ENCODE data around the gene RAP1GAP2.

The RAP1GAP2 gene

DNA sequence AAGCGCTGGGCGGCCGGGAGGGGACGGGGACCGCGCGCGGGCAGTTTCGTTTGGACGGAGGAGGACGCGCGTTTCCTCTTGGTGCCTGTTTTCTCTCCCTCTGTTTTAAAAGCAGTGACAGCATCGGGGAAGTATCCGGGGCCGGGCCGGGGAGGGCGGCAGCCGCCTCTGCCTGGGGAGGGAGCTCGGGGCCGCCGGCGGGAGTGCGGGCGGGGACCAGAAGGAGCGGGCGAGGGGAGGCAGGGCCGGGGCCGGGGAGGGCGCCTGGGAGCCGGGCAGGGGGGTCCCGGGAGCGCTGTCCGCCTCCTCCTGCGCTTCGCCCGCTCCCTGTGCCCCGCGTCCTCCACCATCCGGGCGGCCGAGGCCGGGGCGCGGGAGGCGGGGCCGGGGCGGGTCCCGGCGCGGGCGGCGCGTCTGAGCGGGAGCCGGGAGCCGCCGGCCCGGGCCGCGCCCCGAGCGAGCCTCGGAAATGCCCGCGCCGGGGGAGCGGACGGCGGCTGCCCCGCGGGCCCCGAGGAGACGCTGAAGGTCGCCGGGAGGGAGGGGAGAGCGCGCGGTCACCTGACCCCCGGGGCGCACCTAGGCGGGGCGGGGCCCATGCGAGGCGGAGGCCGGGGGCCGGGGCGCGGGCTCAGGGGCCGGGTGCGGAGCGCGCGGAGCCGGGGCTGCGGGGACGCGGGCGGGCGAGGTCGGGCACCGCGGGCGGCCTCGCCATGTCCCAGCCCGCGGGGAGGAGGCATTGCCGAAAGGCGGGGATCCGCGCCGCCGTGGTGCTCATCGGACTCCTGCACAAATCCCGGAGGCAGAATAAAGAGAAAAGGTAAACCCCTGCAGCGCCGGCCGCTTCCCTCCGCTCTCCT is 57.3 kb downstream of the RAP1GAP2 start:
- no peak for DNase-seq (ENCODE audit: low read depth in 2 of 2)

DNA sequence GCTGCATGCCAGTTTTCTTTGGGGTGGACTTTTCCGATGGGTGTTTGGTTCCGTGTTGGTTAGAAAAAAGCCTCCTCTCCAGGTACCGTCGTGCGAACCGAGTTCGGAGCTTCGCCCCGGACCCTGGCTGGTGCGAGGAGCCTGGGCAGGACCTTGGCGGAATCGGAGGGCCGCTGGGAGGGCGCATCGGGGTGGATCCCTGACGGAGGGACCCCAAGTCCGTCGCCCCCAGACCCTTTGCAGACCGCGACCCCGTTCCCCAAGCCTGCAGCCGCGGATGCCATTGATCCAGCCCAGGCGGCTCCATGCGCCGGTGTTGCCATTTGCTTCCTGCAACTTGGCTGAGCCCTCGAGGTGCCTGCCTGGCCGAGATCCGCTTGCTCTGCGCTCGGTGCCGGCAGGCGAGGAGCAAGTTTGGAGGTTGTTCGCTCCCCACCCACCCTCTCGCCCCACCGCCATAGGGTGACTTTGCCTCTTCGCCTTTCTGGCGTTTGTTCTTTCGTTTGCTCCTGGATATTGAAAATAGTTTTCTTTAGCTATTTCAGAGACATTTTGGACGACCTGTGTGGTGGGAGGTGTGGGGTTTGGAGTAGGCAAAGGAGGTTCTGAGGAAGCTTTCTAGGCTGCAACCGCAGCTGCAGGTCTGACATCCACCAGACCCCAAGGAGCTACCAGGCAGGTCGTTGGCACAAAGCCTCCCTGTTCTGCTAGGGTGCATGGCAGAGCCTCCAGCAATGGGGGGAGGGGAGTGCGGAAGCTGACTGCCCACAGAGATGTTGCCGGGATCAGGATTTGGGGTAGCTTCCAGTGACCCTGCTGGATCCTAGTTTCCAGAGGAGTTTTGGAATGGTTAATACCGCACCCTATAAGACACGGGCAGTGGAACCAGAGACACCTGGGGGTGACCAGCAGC is 58.2 kb downstream of the RAP1GAP2 start:
- DNase-seq (ENCODE audit: low read depth in 2 of 2) = no peak

DNA sequence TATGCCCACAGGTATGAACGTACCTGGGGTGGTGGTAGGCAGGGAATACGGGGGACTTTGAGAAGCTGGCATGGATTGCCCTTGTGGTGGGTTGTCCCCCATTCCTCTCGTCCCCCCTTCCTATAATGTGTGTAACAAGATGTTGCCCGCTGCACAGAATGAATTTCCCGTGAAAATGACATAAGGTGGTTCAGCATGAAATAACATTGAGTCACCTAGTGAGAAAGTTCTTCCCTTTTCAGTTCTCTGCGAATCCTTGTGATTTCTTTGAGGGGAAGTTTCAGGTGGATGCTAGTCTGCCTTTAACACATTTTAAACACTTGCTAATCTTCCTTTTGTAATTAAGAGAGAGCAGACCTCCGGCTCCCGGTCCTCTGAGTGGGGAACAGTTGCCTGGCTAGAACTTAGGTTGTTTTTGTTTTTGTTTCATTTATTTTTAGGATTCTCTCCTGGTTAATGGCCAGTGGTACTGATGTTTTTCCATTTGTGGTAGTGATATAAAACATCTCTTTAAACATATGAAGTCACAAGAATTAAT is 58.9 kb downstream of the RAP1GAP2 start:
- DNase-seq (ENCODE audit: low read depth in 2 of 2) = no peak

- DNase-seq (ENCODE audit: low read depth in 2 of 2) = no peak
Observed at GRCh38 chr17:2856727-2857126, 60.5 kb downstream of the RAP1GAP2 start.

GRCh38 chr17:2860045-2860444 is 63.8 kb downstream of the RAP1GAP2 start:
- no peak for DNase-seq (ENCODE audit: low read depth in 2 of 2)

DNA sequence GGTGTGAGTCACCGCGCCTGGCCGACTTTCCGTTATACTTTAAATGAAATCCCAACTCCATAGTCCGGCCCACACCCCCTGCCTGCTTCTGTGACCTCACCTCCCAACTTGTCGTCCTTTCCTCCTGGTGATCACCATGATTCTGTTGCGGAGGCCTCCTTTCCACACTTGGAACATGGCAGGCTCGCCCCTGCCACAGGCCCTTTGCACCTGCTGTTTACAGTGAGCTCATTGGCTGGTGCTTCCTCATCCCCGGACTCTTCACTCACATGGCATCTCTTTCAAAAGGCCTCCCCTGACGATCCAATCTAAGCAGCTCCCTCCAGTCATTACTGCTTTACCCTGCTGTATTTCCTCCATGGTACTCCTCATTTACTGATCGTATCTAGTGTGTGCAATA is 64.6 kb downstream of the RAP1GAP2 start:
- DNase-seq (ENCODE audit: low read depth in 2 of 2) = no peak

GRCh38 chr17:2862197-2862596 is 66.0 kb downstream of the RAP1GAP2 start:
- DNase-seq (ENCODE audit: low read depth in 2 of 2) = no peak

DNA sequence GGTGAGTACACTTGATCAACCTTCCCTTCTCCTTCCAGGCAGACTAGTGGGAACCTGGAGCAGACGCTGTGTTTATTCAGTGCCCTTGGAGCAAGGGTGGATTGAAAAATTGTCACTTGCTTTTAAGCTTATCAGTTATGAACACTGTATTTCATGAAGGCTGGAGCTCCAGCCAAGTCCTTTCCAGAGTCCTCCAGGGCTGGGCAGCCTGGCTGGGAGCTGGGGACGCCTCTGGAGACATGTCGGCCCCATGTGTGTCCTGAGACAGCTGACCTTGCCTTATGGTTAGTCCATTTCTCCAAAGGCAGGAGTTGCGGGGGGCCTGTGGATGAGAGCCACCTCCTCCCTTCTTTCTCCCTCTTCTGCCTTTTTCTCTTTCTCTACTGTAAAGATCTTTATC is 67.0 kb downstream of the RAP1GAP2 start:
- DNase-seq (ENCODE audit: low read depth in 2 of 2) = no peak

DNA sequence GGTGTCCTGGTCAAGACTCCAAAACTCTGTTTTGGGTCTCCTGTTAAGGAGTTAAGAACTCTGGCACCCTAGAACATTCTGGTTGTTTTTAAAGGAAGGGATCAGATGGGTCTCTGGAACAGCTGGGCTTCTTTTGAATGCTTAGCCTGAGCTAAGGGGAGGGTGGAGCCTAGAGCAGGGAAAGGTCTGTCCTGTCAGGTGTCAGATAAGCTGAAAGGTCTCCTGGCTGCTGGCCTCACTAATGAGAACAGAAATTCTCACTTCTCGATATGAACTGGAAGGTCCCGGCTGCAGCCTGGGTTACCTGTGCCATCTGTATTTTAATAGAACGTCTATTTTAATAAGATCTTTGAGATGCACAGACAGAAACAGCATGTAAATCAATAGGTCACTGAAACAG is 69.0 kb downstream of the RAP1GAP2 start:
- no peak for DNase-seq (ENCODE audit: low read depth in 2 of 2)

GRCh38 chr17:2867441-2868424 is 71.5 kb downstream of the RAP1GAP2 start:
- DNase-seq (ENCODE audit: low read depth in 2 of 2) = no peak

- DNase-seq (ENCODE audit: low read depth in 2 of 2) = no peak
Observed at GRCh38 chr17:2869604-2870003, 73.4 kb downstream of the RAP1GAP2 start.

DNA sequence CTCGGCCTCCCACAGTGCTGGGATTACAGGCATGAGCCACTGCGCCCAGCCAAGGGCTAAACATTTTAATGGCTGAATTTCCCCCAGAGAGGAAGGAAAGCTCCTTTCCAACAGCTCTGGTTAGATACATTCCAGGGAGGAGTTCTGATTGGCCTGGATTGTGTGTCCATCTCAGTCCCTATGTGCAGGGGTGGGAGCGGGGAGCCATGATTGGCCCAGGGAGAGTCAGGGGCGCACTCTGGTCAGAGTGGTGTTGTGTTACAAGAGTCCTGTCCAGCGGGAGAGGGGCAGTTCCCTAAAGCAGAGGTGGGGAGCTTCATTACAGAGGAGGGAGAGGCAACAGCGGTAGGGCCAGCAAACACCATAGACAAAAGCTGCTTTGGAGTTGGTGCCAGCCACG is 75.0 kb downstream of the RAP1GAP2 start:
- no peak for DNase-seq (ENCODE audit: low read depth in 2 of 2)

DNA sequence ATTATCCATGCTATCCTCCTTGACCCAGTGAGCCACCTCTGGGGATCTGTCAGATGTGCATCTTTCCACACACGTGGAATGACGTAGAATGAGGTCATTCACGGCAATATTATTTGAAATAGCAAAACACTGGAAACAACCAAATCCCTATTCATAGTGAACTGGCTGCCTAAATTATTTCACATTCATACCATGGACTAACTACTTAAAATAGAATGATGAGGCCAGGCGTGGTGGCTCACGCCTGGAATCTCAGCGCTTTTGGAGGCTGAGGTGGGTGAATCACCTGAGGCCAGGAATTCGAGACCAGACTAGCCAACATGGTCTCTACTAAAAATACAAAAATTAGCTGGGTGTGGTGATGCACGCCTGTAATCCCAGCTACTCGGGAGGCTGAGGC is 75.5 kb downstream of the RAP1GAP2 start:
- DNase-seq (ENCODE audit: low read depth in 2 of 2) = no peak

- DNase-seq (ENCODE audit: low read depth in 2 of 2) = no peak
Observed at GRCh38 chr17:2872282-2872681, 76.0 kb downstream of the RAP1GAP2 start.

GRCh38 chr17:2874189-2874686 is 78.0 kb downstream of the RAP1GAP2 start:
- no peak for DNase-seq (ENCODE audit: low read depth in 2 of 2)

DNA sequence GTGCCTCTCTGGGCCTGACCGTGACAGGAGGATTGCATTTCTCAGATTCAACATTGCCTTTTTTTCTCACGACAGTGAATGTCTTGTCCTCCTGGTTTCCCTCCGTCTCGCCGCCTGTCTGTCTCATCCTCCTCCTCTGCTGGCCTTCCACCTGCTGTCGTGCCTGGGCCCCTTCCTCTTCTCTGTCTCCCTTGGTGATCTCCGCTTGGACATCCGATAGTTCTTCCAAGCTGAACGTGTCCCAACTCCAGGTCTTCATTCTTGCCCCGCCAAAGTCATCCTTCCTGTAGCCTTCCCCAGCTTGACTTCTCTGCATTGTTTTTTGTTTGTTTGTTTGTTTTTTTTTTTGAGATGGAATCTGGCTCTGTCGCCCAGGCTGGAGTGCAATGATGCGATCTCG is 79.4 kb downstream of the RAP1GAP2 start:
- DNase-seq (ENCODE audit: low read depth in 2 of 2) = no peak

- DNase-seq (ENCODE audit: low read depth in 2 of 2) = no peak
Observed at GRCh38 chr17:2876467-2876866, 80.2 kb downstream of the RAP1GAP2 start.

DNA sequence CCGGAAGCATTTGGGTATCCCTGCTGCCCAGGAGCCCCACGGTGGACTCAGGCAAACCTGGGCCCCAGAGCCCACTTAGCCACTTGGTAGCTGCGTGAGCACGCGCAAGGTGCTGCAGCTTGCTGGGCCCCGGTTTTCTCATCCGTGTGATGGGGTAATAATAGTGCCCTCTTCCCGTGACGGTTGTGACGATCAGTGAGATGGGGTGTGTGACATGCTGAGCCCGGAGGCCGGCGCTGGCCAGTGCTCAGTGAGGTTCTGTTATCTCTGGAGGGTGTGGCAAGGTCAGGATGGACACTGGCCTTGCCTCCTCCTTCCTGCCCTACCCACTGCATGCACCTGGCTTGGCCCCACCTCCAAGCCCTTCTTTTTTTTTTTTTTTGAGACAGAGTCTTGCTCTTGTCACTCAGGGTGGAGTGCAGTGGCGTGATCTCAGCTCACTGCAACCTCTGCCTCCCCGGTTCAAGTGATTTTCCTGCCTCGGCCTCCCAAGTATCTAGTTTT is 82.6 kb downstream of the RAP1GAP2 start:
- no peak for DNase-seq (ENCODE audit: low read depth in 2 of 2)

GRCh38 chr17:2880050-2880449 is 83.8 kb downstream of the RAP1GAP2 start:
- no peak for DNase-seq (ENCODE audit: low read depth in 2 of 2)

DNA sequence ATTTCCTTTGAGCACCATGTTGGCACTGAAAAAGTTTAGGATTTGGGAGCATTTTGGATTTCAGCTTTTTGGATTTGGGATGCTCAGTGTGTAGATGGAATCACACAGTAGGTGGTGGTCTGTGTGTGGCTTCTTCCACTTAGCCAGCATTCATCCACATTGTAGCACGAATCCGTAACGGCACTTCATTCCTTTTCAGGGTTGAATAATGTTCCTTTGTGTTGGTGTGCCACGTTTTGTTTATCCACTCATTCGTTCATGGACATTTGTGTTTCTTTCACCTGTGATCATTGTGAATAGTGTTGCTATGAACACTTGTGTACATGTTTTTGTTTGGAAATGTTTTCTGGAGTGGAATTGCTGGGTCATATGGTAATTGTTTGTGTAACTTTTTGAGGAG is 85.1 kb downstream of the RAP1GAP2 start:
- no peak for DNase-seq (ENCODE audit: low read depth in 2 of 2)
